HG03469 (cell line): ENCODE data around the gene IFNGR2.
"Not testable (repeated sequence)": the region's sequence is repeated elsewhere in the genome, so short reads cannot be mapped to it uniquely, and the experiment has no call there.

ENCODE experiments used
- ATAC-seq: cut with Tn5 transposase; IDR thresholded peaks from one replicate; pipeline ENCODE4 v1.9.1; 2021; ENCODE audit warnings: mild to moderate bottlenecking, moderate library complexity, moderate number of reproducible peaks; ENCODE audit not compliant: unreplicated experiment

Gene IFNGR2

GRCh38 chr21:33401630-33401992 is 1.6 kb upstream of the IFNGR2 start:
- no peak for ATAC-seq

- no peak for ATAC-seq
Measured at GRCh38 chr21:33402001-33402979, 923 bp upstream of the IFNGR2 start.

DNA sequence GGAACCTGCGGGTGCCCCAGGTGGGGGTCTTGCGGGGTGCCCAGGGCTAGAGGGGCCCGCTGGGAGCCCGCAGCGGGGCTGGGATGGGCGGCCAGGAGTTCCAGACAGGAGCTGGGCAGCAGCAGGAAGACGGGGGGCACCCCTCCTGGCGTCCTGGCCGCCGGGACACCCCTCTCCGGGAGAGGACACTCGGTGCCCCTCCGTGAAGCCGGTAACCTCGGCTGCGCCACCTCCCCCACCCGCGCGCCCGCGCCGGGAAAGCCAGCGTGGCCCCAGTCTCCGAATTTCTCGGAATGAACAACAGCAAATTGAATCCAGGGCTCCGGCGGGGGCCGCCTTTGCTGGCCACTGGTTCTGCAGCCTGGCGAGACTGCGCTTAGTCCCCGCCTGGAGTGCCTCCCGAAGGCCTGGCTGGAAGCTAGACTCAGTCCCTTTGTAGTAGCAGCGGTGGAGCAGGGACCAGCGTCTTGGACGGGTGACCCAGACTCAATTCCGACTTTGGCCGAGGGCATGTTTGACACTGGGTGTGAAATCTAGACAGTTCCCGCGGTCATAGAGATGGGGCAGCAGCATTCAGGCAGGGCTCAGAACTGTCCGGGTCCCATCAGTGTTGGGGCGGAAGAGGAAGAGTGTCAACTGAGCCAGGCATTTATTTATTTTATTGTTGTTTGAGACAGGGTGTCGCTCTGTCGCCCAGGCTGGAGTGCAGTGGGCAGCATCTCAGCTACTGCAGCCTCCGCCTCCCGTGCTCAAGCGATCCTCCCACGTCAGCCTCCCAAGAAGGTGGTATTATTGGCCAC is 773 bp downstream of the IFNGR2 start:
- no peak for ATAC-seq

- ATAC-seq, result no peak
Measured at GRCh38 chr21:33406493-33406892, 3.3 kb downstream of the IFNGR2 start.

GRCh38 chr21:33411949-33412430 is 8.8 kb downstream of the IFNGR2 start:
- no peak for ATAC-seq

DNA sequence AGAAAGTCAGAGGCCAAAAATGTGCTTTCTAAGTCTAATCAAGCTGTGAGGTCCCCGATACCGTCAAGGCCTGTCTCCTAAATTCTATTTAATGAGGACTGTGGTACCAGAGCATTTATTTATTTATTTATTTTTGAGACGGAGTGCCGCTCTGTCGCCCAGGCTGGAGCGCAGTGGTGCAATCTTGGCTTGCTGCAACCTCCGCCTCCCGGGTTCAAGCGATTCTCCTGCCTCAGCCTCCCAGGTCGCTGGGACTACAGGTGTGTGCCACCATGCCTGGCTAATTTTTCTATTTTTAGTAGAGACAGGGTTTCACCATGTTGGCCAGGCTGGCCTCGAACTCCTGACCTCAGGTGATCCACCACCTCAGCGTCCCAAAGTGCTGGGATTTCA is 9.2 kb downstream of the IFNGR2 start:
- ATAC-seq, result not testable (repeated sequence)

DNA sequence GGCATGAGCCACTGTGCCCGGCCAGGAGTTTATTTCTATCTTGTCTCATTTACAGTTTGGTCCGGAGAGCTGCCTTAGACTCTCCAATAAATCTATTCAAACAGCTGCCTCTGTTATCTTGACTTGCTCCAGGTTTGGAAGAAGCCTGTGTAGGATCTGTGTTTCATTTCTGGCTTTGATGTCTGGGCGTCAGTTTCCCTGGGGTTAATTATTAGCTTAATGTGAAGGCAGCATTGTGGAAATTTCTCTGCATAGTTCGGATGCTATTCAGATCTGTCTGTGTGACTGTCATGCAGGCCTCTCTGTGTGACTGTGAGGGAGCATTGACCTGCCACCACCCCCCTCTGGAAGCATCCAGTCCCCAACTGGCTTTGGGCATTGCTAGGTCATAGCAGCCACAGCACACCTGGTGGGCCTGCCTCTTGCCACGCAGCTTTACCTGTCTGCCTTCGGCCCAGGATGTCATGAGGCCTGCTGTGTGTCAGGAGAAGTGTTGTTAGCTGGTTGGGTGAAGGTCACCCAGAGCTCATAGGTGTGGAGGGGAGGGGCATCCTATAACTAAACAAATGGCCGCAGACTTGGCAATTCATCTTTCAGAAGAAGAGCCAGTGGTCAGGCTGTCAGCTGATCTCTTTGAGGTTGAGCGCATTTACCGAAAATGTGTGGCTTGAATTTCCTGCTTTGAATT is 9.8 kb downstream of the IFNGR2 start:
- ATAC-seq, result no peak

DNA sequence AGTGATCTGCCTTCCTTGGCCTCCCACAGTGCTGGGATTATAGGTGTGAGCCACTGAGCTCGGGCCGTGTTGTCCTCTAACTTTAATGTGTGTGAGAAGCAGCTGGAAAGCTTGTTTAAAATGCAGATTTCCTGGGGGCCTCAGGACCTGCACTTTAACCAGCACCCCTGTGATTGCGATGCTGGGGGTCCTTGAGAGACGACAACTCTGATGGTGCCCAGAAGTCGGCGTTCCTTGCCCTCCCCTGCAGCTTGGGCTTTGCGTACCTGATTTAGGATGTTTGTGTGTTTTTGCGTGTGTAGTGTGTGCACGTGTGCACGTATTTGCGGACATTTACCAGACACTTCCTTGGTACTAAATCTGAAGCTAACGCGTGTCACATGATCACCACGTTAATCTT is 10.9 kb downstream of the IFNGR2 start:
- ATAC-seq, result no peak

GRCh38 chr21:33414926-33415325 is 11.7 kb downstream of the IFNGR2 start:
- ATAC-seq, result no peak

DNA sequence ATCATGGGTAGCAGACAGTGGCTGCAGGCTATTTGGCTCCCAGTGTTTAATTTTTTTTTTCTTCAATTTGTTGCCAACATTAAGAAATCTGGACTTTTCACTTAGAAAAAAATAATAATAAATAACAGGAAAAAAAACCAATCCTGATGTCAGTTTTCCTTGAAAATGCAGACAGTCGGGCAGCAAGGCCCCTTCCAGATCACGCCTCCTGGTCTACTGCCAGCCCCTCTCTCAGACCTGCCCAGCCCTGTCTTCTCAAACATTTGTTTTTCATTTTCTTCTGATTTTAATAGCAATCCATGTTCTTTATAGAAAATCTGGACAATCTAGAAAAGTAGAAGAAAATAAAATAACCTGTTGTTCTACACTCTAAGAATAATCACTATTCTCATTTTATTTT is 15.5 kb downstream of the IFNGR2 start:
- ATAC-seq, result no peak

- no peak for ATAC-seq
Measured at GRCh38 chr21:33419538-33420123, 16.4 kb downstream of the IFNGR2 start.

DNA sequence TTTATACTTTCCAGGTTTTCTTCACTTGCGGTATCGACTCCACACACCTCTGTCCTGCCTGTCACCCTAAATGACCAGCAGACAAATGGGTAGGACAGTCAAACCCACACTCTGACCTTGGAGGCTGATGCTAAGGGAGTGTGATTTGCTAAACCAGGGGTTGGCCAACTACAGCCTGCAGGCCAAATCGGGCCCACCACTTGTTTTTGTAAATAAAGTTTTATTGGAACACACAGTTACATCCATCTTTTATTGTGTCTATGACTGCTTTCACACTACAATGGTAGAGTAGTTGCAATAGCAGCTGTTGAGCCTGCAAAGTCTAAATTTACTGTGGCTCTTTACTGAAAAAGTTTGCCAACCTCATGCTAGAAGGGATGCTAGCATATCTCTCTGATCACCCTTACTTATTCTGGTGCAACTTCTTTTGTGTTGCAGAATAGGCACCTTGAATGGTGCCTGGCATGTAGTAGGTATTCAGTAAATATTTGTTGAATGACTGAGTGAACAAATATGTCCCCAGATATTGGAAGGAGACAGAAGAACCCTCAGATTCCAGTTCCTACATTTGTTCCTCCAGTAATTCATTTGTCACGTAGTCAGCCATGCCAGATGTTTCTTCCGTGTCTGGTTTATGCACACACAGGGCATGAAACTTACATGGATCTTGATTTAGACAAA is 18.6 kb downstream of the IFNGR2 start:
- no peak for ATAC-seq

GRCh38 chr21:33424214-33424613 is 21.0 kb downstream of the IFNGR2 start:
- no peak for ATAC-seq

- ATAC-seq, result no peak
Measured at GRCh38 chr21:33425825-33426224, 22.6 kb downstream of the IFNGR2 start.

DNA sequence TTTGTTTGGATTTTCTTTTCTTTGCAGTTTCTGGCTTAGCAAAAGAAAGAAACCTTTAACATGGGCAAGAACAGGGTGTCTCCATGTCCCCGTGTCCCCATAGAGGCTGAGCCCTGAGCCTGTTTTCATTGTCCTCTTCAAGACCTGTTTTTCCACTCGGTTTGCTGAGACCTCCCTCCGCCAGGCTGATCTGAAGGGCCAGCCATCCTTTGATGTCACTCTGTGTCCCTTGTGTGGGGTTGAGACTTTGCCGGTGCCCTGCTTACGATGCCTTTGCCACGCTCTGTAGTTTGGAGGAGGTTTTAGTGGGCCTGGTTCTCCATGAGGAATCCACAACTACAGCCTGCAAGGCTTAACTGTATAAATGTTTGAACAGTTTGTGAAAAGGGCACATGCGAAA is 23.8 kb downstream of the IFNGR2 start:
- no peak for ATAC-seq

DNA sequence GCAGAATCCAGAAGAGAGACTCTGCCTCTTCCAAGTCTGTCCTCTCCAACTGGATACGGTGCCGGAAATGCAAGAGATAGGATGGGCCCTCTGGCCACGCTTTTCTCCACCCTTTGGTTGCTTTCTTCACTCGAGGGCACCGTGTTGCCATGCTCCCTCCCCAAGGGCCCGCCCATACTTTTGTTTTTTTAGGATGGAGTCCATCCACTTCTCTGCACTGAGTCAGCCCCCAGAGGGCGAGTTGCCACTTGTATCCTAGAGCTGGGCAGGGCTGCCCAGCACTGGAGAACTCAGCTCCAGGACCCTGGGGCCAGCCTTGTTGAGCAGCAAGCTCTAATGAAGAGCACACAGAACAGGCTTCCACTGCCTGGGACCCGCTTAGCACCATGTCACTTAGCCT is 25.5 kb downstream of the IFNGR2 start:
- ATAC-seq, result no peak

DNA sequence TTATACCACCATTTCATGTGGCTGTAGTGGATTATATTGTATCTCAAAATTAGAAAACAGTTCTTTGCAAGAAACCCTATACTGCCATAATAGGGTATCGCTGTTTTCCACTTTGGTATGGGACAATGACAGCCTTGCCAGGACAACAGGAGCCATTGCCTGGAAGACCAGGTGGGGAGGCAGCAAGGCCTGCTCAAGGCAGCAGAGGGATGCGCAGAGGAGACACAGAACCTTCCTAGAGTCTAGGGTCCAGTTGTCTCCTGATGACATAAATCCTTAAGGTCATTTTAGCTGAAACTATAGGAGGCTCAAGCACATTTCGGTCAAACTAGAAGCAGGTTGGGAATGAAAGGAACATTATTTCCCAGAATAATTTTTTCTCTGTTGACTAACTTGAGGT is 27.6 kb downstream of the IFNGR2 start:
- no peak for ATAC-seq

DNA sequence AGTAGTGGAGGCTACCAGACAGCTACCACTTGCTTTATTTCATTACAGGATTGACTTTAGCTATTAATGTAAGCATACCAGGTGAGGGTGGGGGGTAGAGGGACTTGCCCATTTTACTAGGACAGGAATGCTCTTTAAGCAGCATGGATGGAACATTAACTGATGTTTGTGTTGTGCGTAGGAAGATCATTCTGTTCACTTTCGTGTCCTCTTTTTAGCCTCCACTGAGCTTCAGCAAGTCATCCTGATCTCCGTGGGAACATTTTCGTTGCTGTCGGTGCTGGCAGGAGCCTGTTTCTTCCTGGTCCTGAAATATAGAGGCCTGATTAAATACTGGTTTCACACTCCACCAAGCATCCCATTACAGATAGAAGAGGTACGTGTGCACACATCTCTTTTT is 29.3 kb downstream of the IFNGR2 start:
- no peak for ATAC-seq

DNA sequence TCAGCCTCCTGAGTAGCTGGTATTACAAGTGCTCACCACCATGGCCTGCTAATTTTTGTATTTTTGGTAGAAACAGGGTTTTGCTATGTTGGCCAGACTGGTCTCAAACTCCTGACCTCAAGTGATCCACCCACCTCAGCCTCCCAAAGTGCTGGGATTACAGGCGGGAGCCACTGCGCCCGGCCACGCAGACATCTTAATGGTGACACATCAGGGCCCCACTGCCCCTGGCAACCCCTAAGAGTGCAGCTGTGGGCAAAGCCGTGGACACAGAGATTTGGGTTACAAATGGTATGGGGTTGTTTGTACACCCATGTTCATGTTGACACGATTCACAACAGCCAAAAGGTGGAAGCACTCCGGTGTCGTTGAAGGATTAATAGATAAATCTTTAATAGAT is 29.8 kb downstream of the IFNGR2 start:
- no peak for ATAC-seq

DNA sequence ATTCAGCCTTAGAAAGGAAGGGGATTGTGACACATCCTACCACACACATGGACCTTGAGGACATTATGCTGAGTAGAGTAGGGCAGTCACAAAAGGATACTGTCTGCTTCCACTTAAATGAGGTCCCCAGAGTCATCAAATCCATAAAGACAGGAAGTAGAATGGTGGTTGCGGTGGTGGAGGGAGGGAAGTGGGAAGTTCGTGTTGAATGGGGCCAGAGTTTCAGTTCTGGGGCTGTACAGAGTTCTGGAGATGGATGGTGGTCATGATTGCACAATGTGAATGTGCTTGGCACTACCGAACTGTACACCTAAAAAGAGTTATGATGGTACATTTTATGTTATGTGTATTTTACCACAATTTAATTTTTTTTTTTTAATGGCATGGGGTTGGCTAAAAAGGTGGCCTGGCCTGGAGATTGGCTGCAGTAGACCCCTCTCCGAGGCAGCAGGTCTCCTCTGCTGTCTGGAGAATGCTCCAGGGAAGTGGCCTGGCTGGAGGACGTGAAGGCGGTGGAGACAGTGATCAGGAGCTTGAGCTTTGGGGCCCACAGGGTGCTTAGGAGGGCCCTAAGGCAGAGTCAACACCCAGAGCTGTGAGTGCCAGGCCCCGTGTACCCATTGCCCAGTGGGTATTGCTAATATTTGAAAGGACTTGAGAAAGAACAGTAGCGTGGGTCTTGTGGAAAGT is 30.4 kb downstream of the IFNGR2 start:
- ATAC-seq, result no peak
